ENCODE results near the gene TCL1B. TPM values are rescaled to one million over a fixed set of nuclear protein-coding genes. Genes with fewer than 3 reads are reported as not detected.

Gene TCL1B
- total RNA-seq, 2 experiments from 2014 or later: not detected

DNA sequence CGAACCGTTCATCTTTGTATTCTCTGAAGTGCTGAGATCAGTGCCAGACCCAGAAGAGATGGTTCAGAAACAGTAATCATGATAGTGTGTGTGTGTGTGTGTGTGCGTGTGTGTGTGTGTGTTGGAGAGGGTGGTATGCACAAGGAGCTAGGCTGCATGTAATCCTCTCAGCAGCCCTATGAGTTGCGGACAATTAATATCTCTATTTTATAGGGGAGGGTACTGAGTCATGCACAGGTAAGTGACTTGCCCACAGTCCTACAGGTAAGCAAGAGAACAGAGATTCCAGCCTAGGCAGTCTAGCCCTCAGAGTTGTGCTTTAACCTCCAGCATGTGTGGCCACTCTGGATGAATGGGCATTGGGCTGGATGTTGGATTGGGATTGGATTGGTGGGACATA, 55.6 kb downstream of the TCL1B start:
- Mint-ChIP-seq H3K36me3 (peaks cover 6% of the 10 kb centered on the region), H3K4me1 (peaks cover 7% of the 10 kb centered on the region), H3K27ac (no peak overlapping the region), H3K4me3 (no peak overlapping the region), H3K27me3 (no peaks in the 10 kb centered on the region), H3K9me3 (peaks cover 12% of the 10 kb centered on the region)
- DNase-seq: no peak

Other genes starting within 250 kb of the TCL1B start
- gene SYNE3, start 169.8 kb upstream of the TCL1B start, total RNA-seq: 10 to 100 TPM; 38.0 to 38.8 TPM
- gene GLRX5, start 151.4 kb upstream of the TCL1B start, total RNA-seq: 10 to 100 TPM; 57.9 to 60.7 TPM
- 1 to 10 TPM; 2.8 to 3.0 TPM for gene TCL1A, start 27.7 kb downstream of the TCL1B start, total RNA-seq
- not detected for gene TUNAR, start 190.4 kb downstream of the TCL1B start, total RNA-seq